ENCODE results near the gene WDPCP. TPM values are rescaled to one million over a fixed set of nuclear protein-coding genes. Genes with fewer than 3 reads are reported as not detected.

Gene WDPCP
- total and polyA plus RNA-seq, 2 of the 4 experiments (the other 2 are of a cell fraction): 2.2 to 10.2 TPM

GRCh38 chr2:63497576-63497975 lies 90.7 kb downstream of the WDPCP start:
- no peak overlapping the region for H2BK5ac ChIP-seq (ENCODE audit: low read depth, low read length, poor library complexity, severe bottlenecking)
- ChIA-PET POLR2A (ENCODE audit: unreplicated experiment) (no interaction called here), CTCF (interaction anchor here (1.1 kb wide), 1 partner anchor 84 kb away, joined by 3 read pairs; no protein-coding TSS in a partner anchor)
- no peak overlapping the region for H3K56ac ChIP-seq (ENCODE audit: extremely low read depth, insufficient read depth, low read length)
- no peak overlapping the region for H2AK9ac ChIP-seq (replicated peaks; ENCODE audit: low read depth, low read length, poor library complexity)
- H3K9ac ChIP-seq (ENCODE audit: low read depth, low read length): no peak overlapping the region
- no peak overlapping the region for H2AK5ac ChIP-seq (ENCODE audit: low read depth, low read length)
- no peak overlapping the region for H4K8ac ChIP-seq (ENCODE audit: low read depth in 2 of 2, low read length in 2 of 2)
- H3K14ac ChIP-seq (replicated peaks; ENCODE audit: low read depth, low read length): no peak overlapping the region
- no peaks in the 10 kb centered on the region for H3K79me1 ChIP-seq (ENCODE audit: low read depth in 1 of 2, low read length in 2 of 2)
- ATAC-seq (ENCODE audit: low read depth) (no peak), DNase-seq (no peak)
- no peaks in the 10 kb centered on the region for H3K9me1 ChIP-seq (ENCODE audit: insufficient read depth, low read length)
- no peak overlapping the region for H2AFZ ChIP-seq (replicated peaks; ENCODE audit: low read length, poor library complexity)
- dilution Hi-C loops (cut with HindIII; ENCODE audit: low sequenced_read_pairs, unreplicated experiment): no loop called here
- H3K4me2 ChIP-seq (ENCODE audit: low read depth, low read length): no peak overlapping the region
- in situ Hi-C loops (cut with MboI; ENCODE audit: low sequenced_read_pairs): loop anchor here (25.0 kb wide), 2 partner anchors 710 to 1035 kb away; no protein-coding TSS in a partner anchor
- no peak overlapping the region for H3K4me3 ChIP-seq (ENCODE audit: insufficient read depth, low read depth, low read length)
- no peaks in the 10 kb centered on the region for H3K9me3 ChIP-seq (ENCODE audit: control insufficient read depth, insufficient read depth, low read length)
- no peaks in the 10 kb centered on the region for H3K36me3 ChIP-seq (ENCODE audit: control insufficient read depth, insufficient read depth, low read length)
- H4K91ac ChIP-seq (ENCODE audit: insufficient read depth, low read depth, low read length): no peak overlapping the region
- no peaks in the 10 kb centered on the region for H4K20me1 ChIP-seq (ENCODE audit: insufficient read depth, low read length)
- TF ChIP-seq NFE2L2 (IDR thresholded peaks at IDR 0.05; ENCODE audit: low read depth, low read length) (no peak), CHD1 (IDR thresholded peaks at IDR 0.05; ENCODE audit: low read depth, low read length) (no peak), ELK1 (IDR thresholded peaks at IDR 0.05; ENCODE audit: borderline replicate concordance, low read depth, low read length) (no peak), RFX5 (IDR thresholded peaks at IDR 0.05; ENCODE audit: low read depth, low read length) (no peak), POLR2A (IDR thresholded peaks at IDR 0.05; ENCODE audit: low read depth, low read length) (no peak), RCOR1 (IDR thresholded peaks at IDR 0.05; ENCODE audit: insufficient replicate concordance, low read length) (no peak), CTCF (conservative IDR thresholded peaks at IDR 0.05; ENCODE audit: low read depth, low read length) (no peak), USF2 (IDR thresholded peaks at IDR 0.05; ENCODE audit: low read depth, low read length) (no peak), MXI1 (IDR thresholded peaks at IDR 0.05; ENCODE audit: borderline replicate concordance, low read depth, low read length) (no peak), BHLHE40 (IDR thresholded peaks at IDR 0.05; ENCODE audit: low read depth, low read length) (no peak), MAZ (IDR thresholded peaks at IDR 0.05; ENCODE audit: borderline replicate concordance, low read depth, low read length) (no peak), CEBPB (IDR thresholded peaks at IDR 0.05; ENCODE audit: low read depth, low read length) (no peak), RAD21 (IDR thresholded peaks at IDR 0.05; ENCODE audit: low read length) (no peak), MAFK (IDR thresholded peaks at IDR 0.05; ENCODE audit: low read depth, low read length) (no peak), FOS (IDR thresholded peaks at IDR 0.05; ENCODE audit: low read depth, low read length) (no peak), SMC3 (IDR thresholded peaks at IDR 0.05; ENCODE audit: low read depth, low read length) (no peak)
- no peak overlapping the region for H3K18ac ChIP-seq (ENCODE audit: low read depth, low read length)
- intact Hi-C loops (cut with micrococcal nuclease): no loop called here
- H3K4me1 ChIP-seq (ENCODE audit: control insufficient read depth, insufficient read depth, low read length): no peaks in the 10 kb centered on the region
- no CpG with 5 or more reads among the region's 2 CpGs for WGBS, 2 experiments (ENCODE audit: extremely low coverage in 2 of 2, insufficient read length in 1 of 2)
- no TSS peak for BruUV-seq (replicated peaks)
- no peak overlapping the region for H3K23ac ChIP-seq (ENCODE audit: low read depth, low read length)
- no peak overlapping the region for H2BK20ac ChIP-seq (ENCODE audit: low read depth, low read length)
- H3K27me3 ChIP-seq (ENCODE audit: control insufficient read depth, insufficient read depth, low read length): no peaks in the 10 kb centered on the region
- H4K5ac ChIP-seq (ENCODE audit: low read depth, low read length): no peak overlapping the region
- H2BK15ac ChIP-seq (ENCODE audit: low read depth, low read length): no peak overlapping the region
- no peak overlapping the region for H2BK120ac ChIP-seq (ENCODE audit: low read depth, low read length)
- H3K4ac ChIP-seq (ENCODE audit: low read depth, low read length): no peak overlapping the region
- H3K27ac ChIP-seq (ENCODE audit: insufficient read depth, low read length): no peak overlapping the region

Measured in IMR-90 (cell line).